Keratinocyte (primary cell): Measurements from ENCODE around the gene PWWP2A. TPM values are rescaled to one million over a fixed set of nuclear protein-coding genes. Genes with fewer than 3 reads are reported as not detected.

Experiments used
- DNase-seq: peaks from one replicate; pipeline ENCODE4 v3.0.0-alpha.2; 2011; ENCODE audit warnings: low read depth, missing footprints, low spot score
- FAIRE-seq: peaks from 2 replicates; lab custom pipeline; 2011; peaks lifted over from hg19 to GRCh38; lab: Jason Lieb, UNC
- H2AFZ ChIP-seq: 2 replicates; pipeline ENCODE4 v1.6.0; 2012; ENCODE audit warnings: low read length, control low read depth, inconsistent platforms; ENCODE audit not compliant: control insufficient read depth
- H3K27ac ChIP-seq: 2 replicates; pipeline ENCODE4 v1.5.1; 2011; ENCODE audit warnings: low read length; ENCODE audit not compliant: control insufficient read depth, insufficient read depth
- H3K27me3 ChIP-seq: 3 replicates; pipeline ENCODE4 v1.6.0; 2011; ENCODE audit warnings: low read length; ENCODE audit not compliant: control insufficient read depth, insufficient read depth; ENCODE audit errors: extremely low read depth
- H3K36me3 ChIP-seq, 2 experiments: 2 replicates in 1 of 2; 3 replicates in 1 of 2; pipeline ENCODE4 v1.5.1; 2011; ENCODE audit warnings: low read length in 2 of 2, mild to moderate bottlenecking in 1 of 2; ENCODE audit not compliant: control insufficient read depth in 2 of 2, insufficient read depth in 2 of 2; ENCODE audit errors: extremely low read depth in 1 of 2
- H3K4me1 ChIP-seq: 3 replicates; pipeline ENCODE4 v1.5.1; 2011; ENCODE audit warnings: low read length; ENCODE audit not compliant: control insufficient read depth, insufficient read depth; ENCODE audit errors: extremely low read depth
- H3K4me2 ChIP-seq: 3 replicates; pipeline ENCODE4 v1.6.0; 2011; ENCODE audit warnings: low read depth, low read length; ENCODE audit not compliant: control insufficient read depth, insufficient read depth; ENCODE audit errors: extremely low read depth
- H3K4me3 ChIP-seq, 3 experiments: fragments of 200-600 bp in 1 of 3; sonication (generic) in 1 of 3; 2 replicates in 2 of 3; 3 replicates in 1 of 3; pipeline ENCODE4 v1.5.1; 2011 to 2016; ENCODE audit warnings: low read length in 3 of 3, mild to moderate bottlenecking in 3 of 3, control low read depth in 2 of 3, inconsistent platforms in 1 of 3, low read depth in 1 of 3, mixed read lengths in 1 of 3, mixed run types in 1 of 3, moderate library complexity in 1 of 3; ENCODE audit not compliant: control insufficient read depth in 2 of 3, insufficient read depth in 2 of 3; ENCODE audit errors: extremely low read depth in 1 of 3
- H3K79me2 ChIP-seq: 2 replicates; pipeline ENCODE4 v1.6.0; 2012; ENCODE audit warnings: low read length; ENCODE audit not compliant: control insufficient read depth, insufficient read depth
- H3K9ac ChIP-seq: 3 replicates; pipeline ENCODE4 v1.6.0; 2011; ENCODE audit warnings: low read length; ENCODE audit not compliant: control insufficient read depth, insufficient read depth; ENCODE audit errors: extremely low read depth
- H3K9me1 ChIP-seq: 3 replicates; pipeline ENCODE4 v1.6.0; 2011; ENCODE audit warnings: low read length; ENCODE audit not compliant: control insufficient read depth, insufficient read depth; ENCODE audit errors: extremely low read depth
- H3K9me3 ChIP-seq: 2 replicates; pipeline ENCODE4 v1.5.1; 2012; ENCODE audit warnings: low read depth, low read length; ENCODE audit not compliant: control insufficient read depth
- H4K20me1 ChIP-seq: 3 replicates; pipeline ENCODE4 v1.6.0; 2011; ENCODE audit warnings: low read length; ENCODE audit not compliant: control insufficient read depth, insufficient read depth; ENCODE audit errors: extremely low read depth
- EZH2 ChIP-seq: IDR thresholded peaks from one replicate; pipeline ENCODE4 v1.6.1; 2012; ENCODE audit warnings: inconsistent platforms, mild to moderate bottlenecking, low read length, moderate library complexity
- dilution Hi-C: fragments of 300-500 bp; cut with MboI; formaldehyde crosslinking; loops from one replicate; pipeline ENCODE4 v1.7.0; 2020; ENCODE audit warnings: low sequenced_read_pairs; ENCODE audit not compliant: extremely low pct_ligation_motif_present
- polyA plus RNA-seq, 5 experiments: library from polyadenylated mRNA; depleted of rRNA in 3 of 5; stranded (reverse) in 3 of 5; stranded (forward) in 1 of 5; unstranded in 1 of 5; fragments of >200 nt; gene quantifications; 1 replicate in 1 of 5; 2 replicates in 3 of 5; 3 replicates in 1 of 5; pipeline versions ENCODE4 v1.2.1 to v1.2.3, GENCODE V29; 2011 to 2012; ENCODE audit warnings: missing spikeins in 2 of 5, low read depth in 1 of 5, low replicate concordance in 1 of 5
- TF ChIP-seq, protein P1 (sequence below), 3 experiments: IDR thresholded peaks in 1 of 3; conservative IDR thresholded peaks in 1 of 3; optimal IDR thresholded peaks in 1 of 3; 2 replicates in 2 of 3; 3 replicates in 1 of 3; pipeline versions ENCODE3 to v1.5.1; 2011; ENCODE audit warnings: low read length in 3 of 3, mild to moderate bottlenecking in 3 of 3, moderate library complexity in 2 of 3, control low read depth in 1 of 3, inconsistent platforms in 1 of 3; ENCODE audit not compliant: insufficient read depth in 2 of 3; ENCODE audit errors: extremely low read depth in 1 of 3

Gene PWWP2A
- polyA plus RNA-seq, 1 donor (not counting 4 experiments of a cell fraction or from before 2014, with no cell fraction given): 13.1 TPM

DNA sequence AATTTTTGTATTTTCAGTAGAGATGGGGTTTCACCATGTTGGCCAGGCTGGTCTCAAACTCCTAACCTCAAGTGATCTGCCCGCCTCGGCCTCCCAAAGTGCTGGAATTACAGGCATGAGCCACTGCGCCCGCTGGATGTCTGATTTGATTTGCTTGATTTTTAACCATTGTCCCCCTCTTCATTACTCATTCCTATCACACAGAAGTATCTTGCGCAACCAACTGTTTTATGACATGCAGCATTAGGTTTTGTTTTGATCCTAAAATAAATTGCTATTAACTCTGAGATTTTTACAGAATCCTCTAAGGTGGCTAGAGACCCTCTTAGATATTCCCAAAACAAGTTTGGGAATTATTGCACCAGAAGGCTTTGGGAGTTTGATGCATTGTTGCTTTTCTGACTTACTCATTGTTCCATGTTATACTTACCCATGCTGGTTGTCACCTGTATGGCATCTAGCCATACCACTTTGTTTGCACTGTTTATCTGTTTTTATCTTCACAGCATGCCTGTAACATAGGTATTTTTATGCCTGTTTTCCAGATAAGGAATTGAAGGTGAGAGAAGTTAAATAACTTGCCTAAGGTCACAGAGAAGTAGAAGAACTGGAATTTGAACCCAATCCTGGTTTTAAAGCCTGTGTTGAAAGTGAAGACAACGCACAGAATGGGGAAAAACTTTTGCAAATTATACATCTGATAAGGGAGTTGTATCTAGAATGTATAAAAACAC lies 35.9 kb upstream of the PWWP2A start:
- Histone ChIP-seq H3K4me1 (no peaks in the 10 kb centered on the region), H3K4me2 (no peak overlapping the region), H3K36me3 (no peaks in the 10 kb centered on the region), H3K9me1 (no peaks in the 10 kb centered on the region), H4K20me1 (no peaks in the 10 kb centered on the region), H3K9me3 (no peaks in the 10 kb centered on the region), H2AFZ (no peak overlapping the region), H3K4me3 (no peak overlapping the region), H3K27me3 (no peaks in the 10 kb centered on the region), H3K79me2 (no peaks in the 10 kb centered on the region), H3K9ac (no peak overlapping the region), H3K27ac (no peak overlapping the region)
- TF ChIP-seq, protein P1, sequence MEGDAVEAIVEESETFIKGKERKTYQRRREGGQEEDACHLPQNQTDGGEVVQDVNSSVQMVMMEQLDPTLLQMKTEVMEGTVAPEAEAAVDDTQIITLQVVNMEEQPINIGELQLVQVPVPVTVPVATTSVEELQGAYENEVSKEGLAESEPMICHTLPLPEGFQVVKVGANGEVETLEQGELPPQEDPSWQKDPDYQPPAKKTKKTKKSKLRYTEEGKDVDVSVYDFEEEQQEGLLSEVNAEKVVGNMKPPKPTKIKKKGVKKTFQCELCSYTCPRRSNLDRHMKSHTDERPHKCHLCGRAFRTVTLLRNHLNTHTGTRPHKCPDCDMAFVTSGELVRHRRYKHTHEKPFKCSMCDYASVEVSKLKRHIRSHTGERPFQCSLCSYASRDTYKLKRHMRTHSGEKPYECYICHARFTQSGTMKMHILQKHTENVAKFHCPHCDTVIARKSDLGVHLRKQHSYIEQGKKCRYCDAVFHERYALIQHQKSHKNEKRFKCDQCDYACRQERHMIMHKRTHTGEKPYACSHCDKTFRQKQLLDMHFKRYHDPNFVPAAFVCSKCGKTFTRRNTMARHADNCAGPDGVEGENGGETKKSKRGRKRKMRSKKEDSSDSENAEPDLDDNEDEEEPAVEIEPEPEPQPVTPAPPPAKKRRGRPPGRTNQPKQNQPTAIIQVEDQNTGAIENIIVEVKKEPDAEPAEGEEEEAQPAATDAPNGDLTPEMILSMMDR (optimal IDR thresholded peaks at IDR 0.05 in 1 of 3, IDR thresholded peaks at IDR 0.05 in 1 of 3, conservative IDR thresholded peaks at IDR 0.05 in 1 of 3; ENCODE audit: extremely low read depth in 1 of 3, insufficient read depth in 2 of 3, low read length in 3 of 3): no peak
- no peak for TF ChIP-seq EZH2
- dilution Hi-C loops: no loop called here
- no peak for DNase-seq
- no peak for FAIRE-seq

DNA sequence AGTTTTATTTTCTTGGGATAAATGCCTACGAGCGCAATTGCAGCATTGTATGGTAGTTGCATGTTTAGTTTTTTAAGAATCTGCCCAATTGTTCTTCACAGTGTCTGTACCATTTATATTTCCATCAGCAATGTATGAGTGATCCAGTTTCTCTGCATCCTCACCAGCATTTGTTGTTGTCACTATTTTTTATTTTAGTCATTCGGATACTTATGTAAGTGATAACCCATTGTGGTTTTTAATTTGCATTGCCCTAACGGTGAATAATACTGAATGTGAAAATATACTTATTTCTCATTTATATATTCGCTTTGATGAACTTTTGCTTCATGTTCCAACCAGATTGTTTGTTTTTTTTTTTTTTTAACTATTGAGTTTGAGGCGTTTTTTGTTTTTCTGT lies 33.7 kb upstream of the PWWP2A start:
- DNase-seq (no peak), FAIRE-seq (no peak)
- H3K9me3 ChIP-seq: no peaks in the 10 kb centered on the region

More for the DNA sequence above, 33.7 kb upstream of the PWWP2A start:
- Histone ChIP-seq H3K9me1 (no peaks in the 10 kb centered on the region), H3K27me3 (no peaks in the 10 kb centered on the region), H3K79me2 (no peaks in the 10 kb centered on the region), H3K9ac (no peak overlapping the region), H3K4me3 (no peak overlapping the region), H3K36me3 (no peaks in the 10 kb centered on the region), H2AFZ (no peak overlapping the region), H3K4me2 (no peak overlapping the region), H4K20me1 (no peaks in the 10 kb centered on the region), H3K27ac (no peak overlapping the region), H3K4me1 (no peaks in the 10 kb centered on the region)
- dilution Hi-C loops: no loop called here
- TF ChIP-seq EZH2: no peak
- TF ChIP-seq, protein P1 (optimal IDR thresholded peaks at IDR 0.05 in 1 of 3, IDR thresholded peaks at IDR 0.05 in 1 of 3, conservative IDR thresholded peaks at IDR 0.05 in 1 of 3; ENCODE audit: extremely low read depth in 1 of 3, insufficient read depth in 2 of 3, low read length in 3 of 3): no peak
